OCI-LY1 (cell line): ENCODE data around the gene PPP1R14B.

ENCODE experiments used
- H2AFZ ChIP-seq: fragments of 200-600 bp; sonication (generic), shearing (Covaris generic); 2 replicates; pipeline ENCODE4 v1.6.0; 2014; ENCODE audit warnings: antibody characterized with exemption, mild to moderate bottlenecking, low read length
- H3F3A ChIP-seq: fragments of 200-600 bp; sonication (generic), shearing (Covaris generic); 2 replicates; pipeline ENCODE4 v1.6.0; 2014; ENCODE audit warnings: mild to moderate bottlenecking, antibody characterized with exemption, low read length, moderate library complexity; ENCODE audit not compliant: insufficient read depth
- H3K27ac ChIP-seq: fragments of 200-600 bp; sonication (generic); 2 replicates; pipeline ENCODE4 v1.5.1; 2014; ENCODE audit warnings: low read length, mixed run types, mild to moderate bottlenecking, low read depth; ENCODE audit not compliant: poor library complexity, severe bottlenecking
- H3K27me3 ChIP-seq: fragments of 200-600 bp; sonication (generic); 2 replicates; pipeline ENCODE4 v1.6.0; 2014; ENCODE audit warnings: antibody characterized with exemption, mild to moderate bottlenecking, low read length, moderate library complexity; ENCODE audit not compliant: insufficient read depth
- H3K36me3 ChIP-seq: fragments of 200-600 bp; sonication (generic); 2 replicates; pipeline ENCODE4 v1.6.1; 2014; ENCODE audit warnings: mild to moderate bottlenecking, antibody characterized with exemption, low read length, moderate library complexity, mixed read lengths; ENCODE audit not compliant: insufficient read depth
- H3K4me1 ChIP-seq: fragments of 200-600 bp; sonication (generic); 2 replicates; pipeline ENCODE4 v1.5.1; 2014; ENCODE audit warnings: mild to moderate bottlenecking, low read length, moderate library complexity; ENCODE audit not compliant: insufficient read depth, severe bottlenecking
- H3K4me2 ChIP-seq: fragments of 200-600 bp; sonication (generic), shearing (Covaris generic); 2 replicates; pipeline ENCODE4 v1.6.1; 2014; ENCODE audit warnings: low read length
- H3K4me3 ChIP-seq: fragments of 200-600 bp; sonication (generic); 2 replicates; pipeline ENCODE4 v1.5.1; 2014; ENCODE audit warnings: low read length, low read depth, mild to moderate bottlenecking, mixed read lengths; ENCODE audit not compliant: poor library complexity, severe bottlenecking
- H3K79me2 ChIP-seq: fragments of 200-600 bp; shearing (Covaris generic); 2 replicates; pipeline ENCODE4 v1.6.1; 2016; ENCODE audit warnings: mixed run types, low read length, mixed read lengths; ENCODE audit not compliant: insufficient read depth
- H3K9ac ChIP-seq: fragments of 200-600 bp; sonication (generic), shearing (Covaris generic); 2 replicates; pipeline ENCODE4 v1.6.1; 2014; ENCODE audit warnings: mild to moderate bottlenecking, low read length, mixed read lengths
- H3K9me2 ChIP-seq: fragments of 200-600 bp; sonication (generic), shearing (Covaris generic); 2 replicates; pipeline ENCODE4 v1.6.1; 2014; ENCODE audit warnings: low read depth, mild to moderate bottlenecking, low read length, mixed read lengths
- H3K9me3 ChIP-seq: fragments of 200-600 bp; shearing (Covaris generic); 2 replicates; pipeline ENCODE4 v1.6.1; 2014; ENCODE audit warnings: low read length, mixed read lengths
- H4K20me1 ChIP-seq: fragments of 200-600 bp; sonication (generic), shearing (Covaris generic); 2 replicates; pipeline ENCODE4 v1.6.0; 2016; ENCODE audit warnings: mild to moderate bottlenecking, low read length; ENCODE audit not compliant: insufficient read depth
- CTCF ChIP-seq: fragments of 200-600 bp; sonication (generic), shearing (Covaris generic); IDR thresholded peaks from 2 replicates; pipeline ENCODE4 v1.5.1; 2017; ENCODE audit warnings: mild to moderate bottlenecking, antibody characterized with exemption, low read length, moderate library complexity, mixed read lengths
- EZH2 ChIP-seq: fragments of 200-600 bp; sonication (generic), shearing (Covaris generic); IDR thresholded peaks from 2 replicates; pipeline ENCODE4 v1.8.0; 2017; ENCODE audit warnings: borderline replicate concordance, mixed run types, mild to moderate bottlenecking, antibody characterized with exemption, low read length, moderate library complexity, mixed read lengths

The PPP1R14B gene

GRCh38 chr11:64275031-64275800 is 28.5 kb upstream of the PPP1R14B start:
- no peak overlapping the region for H3K4me3 ChIP-seq

GRCh38 chr11:64269540-64270220 is 22.9 kb upstream of the PPP1R14B start:
- Histone ChIP-seq H3K4me3 (peak overlapping the region; percentile 74), H2AFZ (no peak overlapping the region), H3K27me3 (no peaks in the 10 kb centered on the region), H3K36me3 (no peaks in the 10 kb centered on the region), H3K9me3 (no peaks in the 10 kb centered on the region), H3F3A (no peaks in the 10 kb centered on the region), H3K4me2 (peak overlapping the region; percentile 93), H3K4me1 (peaks cover 27% of the 10 kb centered on the region), H3K9me2 (no peaks in the 10 kb centered on the region), H4K20me1 (no peaks in the 10 kb centered on the region), H3K27ac (peak overlapping the region; percentile 91), H3K9ac (peak overlapping the region; percentile 91), H3K79me2 (no peaks in the 10 kb centered on the region)
- TF ChIP-seq EZH2 (no peak), CTCF (no peak)

More at GRCh38 chr11:64275031-64275800, 28.5 kb upstream of the PPP1R14B start:
- H3K4me1 ChIP-seq = peaks cover 11% of the 10 kb centered on the region
- no peak overlapping the region for H3K9ac ChIP-seq
- no peak overlapping the region for H2AFZ ChIP-seq
- no peaks in the 10 kb centered on the region for H3K9me3 ChIP-seq
- no peak for TF ChIP-seq CTCF
- TF ChIP-seq EZH2 = no peak
- no peaks in the 10 kb centered on the region for H3F3A ChIP-seq
- H3K36me3 ChIP-seq = peaks cover 16% of the 10 kb centered on the region; the same call in 1 of the 2 replicates
- H3K27me3 ChIP-seq = no peaks in the 10 kb centered on the region
- no peaks in the 10 kb centered on the region for H4K20me1 ChIP-seq
- H3K79me2 ChIP-seq = no peaks in the 10 kb centered on the region
- no peak overlapping the region for H3K4me2 ChIP-seq
- no peaks in the 10 kb centered on the region for H3K9me2 ChIP-seq
- no peak overlapping the region for H3K27ac ChIP-seq

GRCh38 chr11:64268893-64269539 is 22.3 kb upstream of the PPP1R14B start:
- TF ChIP-seq CTCF (peak; percentile 25; the same call in 1 of the 2 replicates), EZH2 (no peak)
- peak overlapping the region; percentile 74 for H3K4me3 ChIP-seq

More at GRCh38 chr11:64268893-64269539, 22.3 kb upstream of the PPP1R14B start:
- Histone ChIP-seq H3K36me3 (no peaks in the 10 kb centered on the region), H3K79me2 (no peaks in the 10 kb centered on the region), H3K9me3 (no peaks in the 10 kb centered on the region), H2AFZ (no peak overlapping the region), H3K27ac (peak overlapping the region; percentile 91), H4K20me1 (no peaks in the 10 kb centered on the region), H3K9ac (peak overlapping the region; percentile 91), H3K9me2 (no peaks in the 10 kb centered on the region), H3F3A (no peaks in the 10 kb centered on the region), H3K4me2 (peak overlapping the region; percentile 93), H3K4me1 (peaks cover 27% of the 10 kb centered on the region), H3K27me3 (no peaks in the 10 kb centered on the region)
